GM19438 (cell line): ENCODE results near the gene ZCCHC8.
"Not testable (repeated sequence)": the region's sequence is repeated elsewhere in the genome, so short reads cannot be mapped to it uniquely, and the experiment has no call there.

Experiments
- ATAC-seq: cut with Tn5 transposase; IDR thresholded peaks from one replicate; pipeline ENCODE4 v1.9.1; 2021; ENCODE audit warnings: low read depth; ENCODE audit not compliant: unreplicated experiment

Gene ZCCHC8

GRCh38 chr12:122473543-122474323, 27.0 kb downstream of the ZCCHC8 start:
- no peak for ATAC-seq

GRCh38 chr12:122471324-122472226, 29.2 kb downstream of the ZCCHC8 start:
- no peak for ATAC-seq

- not testable (repeated sequence) for ATAC-seq
These were observed 30.2 kb downstream of the ZCCHC8 start for GRCh38 chr12:122470576-122470975.

DNA sequence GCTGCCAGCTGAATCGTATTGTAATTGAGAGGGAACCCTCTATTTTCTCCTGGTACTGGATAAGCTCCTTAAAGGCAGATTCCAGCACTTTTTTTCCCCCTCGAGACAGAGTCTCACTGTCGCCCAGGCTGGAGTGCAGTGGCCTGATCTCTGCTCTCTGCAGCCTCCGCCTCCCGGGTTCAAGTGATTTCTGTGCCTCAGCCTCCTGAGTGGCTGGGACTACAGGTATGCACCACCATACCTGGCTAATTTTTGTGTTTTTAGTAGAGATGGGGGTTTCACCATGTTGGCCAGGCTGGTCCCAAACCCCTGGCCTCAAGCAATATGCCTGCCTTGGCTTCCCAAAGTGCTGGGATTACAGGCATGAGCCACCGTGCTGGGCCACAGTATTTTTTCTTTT, 30.9 kb downstream of the ZCCHC8 start:
- ATAC-seq = not testable (repeated sequence)

- ATAC-seq = no peak
These were observed 32.7 kb downstream of the ZCCHC8 start for GRCh38 chr12:122467983-122468382.

GRCh38 chr12:122464317-122465042, 36.3 kb downstream of the ZCCHC8 start:
- ATAC-seq = not testable (repeated sequence)

DNA sequence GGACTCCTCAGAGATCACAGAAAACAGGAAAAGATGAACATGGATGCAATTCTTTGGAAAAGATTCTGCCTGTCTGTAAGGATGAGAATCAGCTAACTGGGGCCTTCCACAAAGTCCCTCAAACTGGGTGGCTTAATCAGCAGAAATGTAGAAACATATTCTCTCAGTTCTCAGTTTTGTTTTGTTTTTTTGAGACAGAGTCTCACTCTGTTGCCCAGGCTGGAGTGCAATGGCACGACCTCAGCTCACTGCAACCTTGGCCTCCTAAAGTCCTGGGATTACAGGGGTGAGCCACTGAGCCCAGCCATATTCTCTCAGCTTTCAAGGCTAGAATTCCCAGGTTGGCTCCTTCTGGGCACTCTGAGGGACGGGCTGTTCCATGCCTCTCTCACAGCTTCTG, 40.1 kb downstream of the ZCCHC8 start:
- ATAC-seq = no peak

GRCh38 chr12:122460061-122460460, 40.7 kb downstream of the ZCCHC8 start:
- no peak for ATAC-seq

DNA sequence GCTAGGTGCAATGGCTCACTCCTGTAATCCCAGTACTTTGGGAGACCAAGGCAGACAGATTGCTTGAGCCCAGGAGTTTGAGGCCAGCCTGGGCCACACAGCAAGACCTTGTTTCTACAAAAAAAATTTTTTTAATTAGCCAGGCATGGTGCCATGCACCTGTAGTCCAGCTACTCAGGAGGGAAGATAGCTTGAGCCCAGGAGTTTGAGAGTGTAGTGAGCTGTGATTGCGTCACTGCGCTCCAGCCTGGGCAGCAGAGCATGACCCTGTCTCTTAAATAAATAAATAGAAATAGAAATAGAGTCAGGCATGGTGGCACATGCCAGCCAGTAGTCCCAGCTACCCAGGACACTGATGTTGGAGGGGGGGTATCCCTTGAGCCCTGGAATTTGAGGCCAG, 41.5 kb downstream of the ZCCHC8 start:
- no peak for ATAC-seq

DNA sequence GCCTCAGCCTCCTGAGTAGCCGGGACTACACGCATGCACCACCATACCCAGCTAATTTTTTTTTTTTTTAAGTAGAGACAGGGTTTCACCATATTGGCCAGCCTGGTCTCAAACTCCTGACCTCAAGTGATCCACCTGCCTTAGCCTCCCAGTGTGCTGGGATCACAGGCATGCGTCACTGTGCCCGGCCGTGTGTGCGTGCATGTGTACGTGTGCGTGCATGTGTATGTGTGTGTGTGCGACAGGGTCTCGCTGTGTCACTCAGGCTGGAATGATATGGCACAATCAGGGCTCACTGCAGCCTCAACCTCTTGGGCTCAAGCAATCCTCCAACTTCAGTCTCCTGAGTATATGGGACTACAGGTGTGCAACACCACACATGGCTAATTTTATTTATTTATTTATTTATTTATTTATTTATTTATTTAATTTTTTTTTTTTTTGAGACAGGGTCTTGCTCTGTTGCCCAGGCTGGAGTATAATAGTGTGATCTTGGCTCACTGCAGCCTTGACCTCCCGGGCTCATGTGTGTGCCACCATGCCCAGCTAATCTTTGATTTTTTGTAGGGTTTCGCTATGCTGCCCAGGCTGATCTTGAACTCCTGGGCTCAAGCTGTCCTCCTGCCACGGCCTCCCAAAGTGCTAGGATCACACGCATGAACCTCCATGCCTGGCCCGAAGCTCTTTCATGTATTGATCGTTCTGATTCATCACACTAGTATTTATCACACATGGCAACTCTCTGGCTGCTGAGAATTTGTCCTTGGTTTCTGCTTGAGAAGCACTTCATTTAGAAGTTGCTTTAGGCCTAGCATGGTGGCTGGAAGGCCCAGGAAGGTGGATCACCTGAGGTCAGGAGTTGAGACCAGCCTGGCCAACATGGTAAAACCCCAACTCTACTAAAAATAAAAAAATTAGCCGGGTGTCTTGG, 42.4 kb downstream of the ZCCHC8 start:
- no peak for ATAC-seq

- no peak for ATAC-seq
These were observed 43.1 kb downstream of the ZCCHC8 start for GRCh38 chr12:122457627-122458026.

DNA sequence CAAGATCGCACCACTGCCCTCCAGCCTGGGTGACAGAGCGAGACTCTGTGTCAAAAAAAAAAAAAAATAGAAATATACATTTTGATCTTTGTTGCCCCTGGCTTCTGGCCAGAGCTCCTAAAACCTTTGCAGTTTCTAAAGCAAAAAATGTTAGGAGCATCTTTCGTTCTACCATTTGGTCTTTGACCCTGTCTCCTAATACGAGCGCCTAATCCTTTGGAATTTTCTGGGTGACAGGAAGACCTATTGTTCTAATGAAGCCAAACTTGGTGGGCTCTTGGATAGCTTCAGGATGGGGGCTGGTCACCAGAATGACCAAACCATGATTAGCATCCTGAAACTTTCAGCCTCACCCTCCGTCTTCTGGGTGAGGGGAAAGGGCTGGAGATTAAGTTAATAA, 46.0 kb downstream of the ZCCHC8 start:
- ATAC-seq = no peak

DNA sequence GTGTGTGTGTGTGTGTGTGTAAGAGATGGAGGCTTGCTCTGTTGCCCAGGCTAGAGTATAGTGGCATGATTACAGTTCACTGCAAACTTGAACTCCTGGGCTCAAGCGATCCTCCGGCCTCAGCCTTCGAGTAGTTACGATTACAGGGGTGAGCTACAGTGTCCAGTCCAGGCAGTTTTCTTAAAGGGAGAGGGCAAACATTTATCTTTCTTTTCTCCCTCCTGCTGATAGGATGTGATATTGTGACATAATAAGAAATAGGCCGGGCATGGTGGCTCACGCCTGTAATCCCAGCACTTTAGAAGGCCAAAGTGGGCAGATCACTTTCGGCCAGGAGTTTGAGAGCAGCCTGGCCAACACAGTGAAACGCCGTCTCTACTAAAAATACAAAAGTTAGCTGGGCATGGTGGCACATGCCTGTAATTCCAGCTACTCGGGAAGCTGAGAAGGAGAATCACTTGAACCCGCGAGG, 46.4 kb downstream of the ZCCHC8 start:
- ATAC-seq = no peak

GRCh38 chr12:122452701-122453285, 47.9 kb downstream of the ZCCHC8 start:
- ATAC-seq = no peak

DNA sequence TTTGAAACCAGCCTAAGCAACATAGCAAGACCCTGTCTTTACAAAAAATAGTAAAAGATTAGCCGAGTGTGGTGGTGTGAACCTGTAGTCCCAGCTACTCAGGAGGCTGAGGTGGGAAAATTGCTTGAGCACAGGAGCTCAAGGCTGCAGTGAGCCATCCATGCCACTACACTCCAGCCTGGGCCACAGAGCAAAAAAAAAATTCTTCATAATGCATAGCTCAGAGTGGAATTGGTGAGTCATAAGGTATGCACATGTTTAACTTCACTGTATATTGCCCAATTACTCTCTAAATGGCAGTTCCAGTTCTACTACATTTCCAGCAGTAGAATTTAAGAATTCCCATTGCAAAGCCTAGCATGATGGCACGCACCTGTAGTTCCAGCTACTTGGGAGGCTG, 51.4 kb downstream of the ZCCHC8 start:
- ATAC-seq = no peak

- not testable (repeated sequence) for ATAC-seq
These were observed 52.9 kb downstream of the ZCCHC8 start for GRCh38 chr12:122447825-122448224.

DNA sequence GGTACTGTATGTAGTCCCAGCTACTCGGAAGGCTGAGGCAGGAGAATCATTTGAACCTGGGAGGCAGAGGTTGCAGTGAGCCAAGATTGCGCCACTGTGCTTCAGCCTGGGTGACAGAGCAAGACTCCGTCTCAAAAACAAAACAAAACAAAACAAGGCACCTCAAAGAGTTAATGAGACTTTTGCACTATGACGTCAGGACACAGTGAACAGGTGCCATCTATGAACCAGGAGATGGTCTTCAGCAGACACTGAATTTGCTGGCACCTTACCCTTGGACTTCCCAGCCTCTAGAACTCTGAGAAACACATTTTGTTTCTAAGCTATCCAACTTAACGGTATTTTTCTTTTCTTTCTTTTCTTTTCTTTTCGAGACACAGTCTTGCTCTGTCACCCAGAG, 54.3 kb downstream of the ZCCHC8 start:
- ATAC-seq = not testable (repeated sequence)

DNA sequence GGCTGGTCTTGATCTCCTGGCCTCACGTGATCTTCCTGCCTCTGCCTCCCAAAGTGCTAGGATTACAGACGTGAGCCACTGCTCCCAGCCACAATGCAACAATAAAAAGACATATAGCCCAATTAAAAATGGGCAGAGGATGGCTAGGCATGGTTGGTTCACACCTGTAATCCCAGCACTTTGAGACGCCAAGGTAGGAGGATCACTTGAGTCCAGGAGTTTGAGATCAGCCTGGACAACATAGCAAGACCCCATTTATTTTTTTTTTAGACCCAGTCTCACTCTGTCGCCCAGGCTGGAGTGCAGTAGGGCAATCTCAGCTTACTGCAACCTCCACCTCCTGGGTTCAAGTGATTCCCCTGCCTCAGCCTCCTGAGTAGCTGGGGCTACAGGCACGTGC, 56.7 kb downstream of the ZCCHC8 start:
- ATAC-seq = not testable (repeated sequence)

- ATAC-seq = not testable (repeated sequence)
These were observed 61.9 kb downstream of the ZCCHC8 start for GRCh38 chr12:122438822-122439221.
